HepG2 (cell line): ENCODE data around the gene SLU7. TPM values are rescaled to one million over a fixed set of nuclear protein-coding genes. Genes with fewer than 3 reads are reported as not detected.

Experiments
- ATAC-seq: fragments of 200-7000 bp; cut with Tn5 transposase; 3 replicates; pipeline ENCODE4 v1.9.1; 2020; ENCODE audit warnings: mild to moderate bottlenecking, moderate library complexity
- BruUV-seq: library from RNA; stranded (reverse); fragments of 400-500 nt; replicated peaks from 2 replicates; lab custom pipeline; 2021; lab: Mats Ljungman, UMichigan
- CTCF ChIA-PET: fragments of 300-600 bp; formaldehyde crosslinking; extraction: SDS; loops from one replicate; lab custom pipeline; 2021; ENCODE audit warnings: low total read pairs, inconsistent platforms, low intra/inter-chr PET ratio; lab: Yijun Ruan, JAX
- POLR2A ChIA-PET: fragments of 350-600 bp; sonication (Branson Sonifier 250); formaldehyde crosslinking; loops from one replicate; lab custom pipeline; 2020; ENCODE audit warnings: antibody characterized with exemption, inconsistent platforms; lab: Yijun Ruan, JAX
- DNase-seq: peaks from one replicate; pipeline ENCODE4 v3.0.0-alpha.2; 2015; ENCODE audit warnings: low spot score
- FAIRE-seq: peaks from 3 replicates; lab custom pipeline; 2011; peaks lifted over from hg19 to GRCh38; lab: Jason Lieb, UNC
- H2AFZ ChIP-seq: one replicate; pipeline ENCODE4 v1.6.1; 2011; ENCODE audit warnings: low read length, inconsistent platforms
- H3K27ac ChIP-seq: fragments of 300-600 bp; 3 replicates; pipeline ENCODE4 v1.8.0; 2011; ENCODE audit warnings: mixed run types, mild to moderate bottlenecking, mixed read lengths, low read length, inconsistent platforms; ENCODE audit not compliant: insufficient read depth; ENCODE audit errors: extremely low read length
- H3K27me3 ChIP-seq, 2 experiments: fragments of 200-600 bp in 1 of 2; 2 replicates in 1 of 2; 3 replicates in 1 of 2; pipeline versions ENCODE4 v1.6.0 to v1.8.0; 2011; ENCODE audit warnings: low read length in 2 of 2, mild to moderate bottlenecking in 2 of 2, moderate library complexity in 2 of 2, inconsistent platforms in 1 of 2; ENCODE audit not compliant: insufficient read depth in 2 of 2, control insufficient read depth in 1 of 2
- H3K36me3 ChIP-seq, 2 experiments: fragments of 200-600 bp in 1 of 2; replicated peaks in 1 of 2; 2 replicates in 1 of 2; 3 replicates in 1 of 2; pipeline versions ENCODE4 v1.5.1 to v1.8.0; 2011; ENCODE audit warnings: low read length in 2 of 2, inconsistent platforms in 1 of 2; ENCODE audit not compliant: insufficient read depth in 2 of 2, control insufficient read depth in 1 of 2
- H3K4me1 ChIP-seq: 2 replicates; pipeline ENCODE4 v1.5.1; 2012; ENCODE audit warnings: low read length, inconsistent platforms; ENCODE audit not compliant: insufficient read depth
- H3K4me2 ChIP-seq: 2 replicates; pipeline ENCODE4 v1.6.0; 2011; ENCODE audit warnings: low read depth, low read length, inconsistent platforms
- H3K4me3 ChIP-seq, 3 experiments: fragments of 200-600 bp in 1 of 3; sonication (generic), shearing (Covaris generic) in 1 of 3; replicated peaks in 1 of 3; 2 replicates each; pipeline ENCODE4 v1.5.1; 2011 to 2016; ENCODE audit warnings: low read length in 3 of 3, inconsistent platforms in 2 of 3, low read depth in 2 of 3, mild to moderate bottlenecking in 2 of 3, control low read depth in 1 of 3, mixed read lengths in 1 of 3; ENCODE audit not compliant: insufficient read depth in 1 of 3
- H3K79me2 ChIP-seq: one replicate; pipeline ENCODE4 v1.6.1; 2011; ENCODE audit warnings: low read length, inconsistent platforms; ENCODE audit not compliant: insufficient read depth
- H3K9ac ChIP-seq: 2 replicates; pipeline ENCODE4 v1.6.0; 2011; ENCODE audit warnings: mild to moderate bottlenecking, low read depth, low read length, inconsistent platforms; ENCODE audit not compliant: insufficient read depth
- H3K9me3 ChIP-seq: 2 replicates; pipeline ENCODE4 v1.5.1; 2012; ENCODE audit warnings: mild to moderate bottlenecking, low read length
- H4K20me1 ChIP-seq: 2 replicates; pipeline ENCODE4 v1.6.0; 2011; ENCODE audit warnings: inconsistent platforms, mild to moderate bottlenecking, low read length, moderate library complexity; ENCODE audit not compliant: insufficient read depth
- AGO2 ChIP-seq: fragments of 200-400 bp; formaldehyde crosslinking; optimal IDR thresholded peaks from 2 replicates; pipeline ENCODE3; 2017; ENCODE audit warnings: mild to moderate bottlenecking, low read depth, low read length, moderate library complexity
- CREM ChIP-seq, 2 experiments: sonication (generic) in 1 of 2; formaldehyde crosslinking in 1 of 2; IDR thresholded peaks; 2 replicates each; pipeline versions ENCODE4 v1.4.0 to v1.6.1; 2016 to 2020; ENCODE audit warnings: antibody characterized with exemption in 1 of 2, mild to moderate bottlenecking in 1 of 2, missing genetic modification reagents in 1 of 2
- CSRNP1 ChIP-seq: sonication (generic); formaldehyde crosslinking; IDR thresholded peaks from 2 replicates; pipeline ENCODE4 v1.8.1; 2023; ENCODE audit warnings: mild to moderate bottlenecking, missing genetic modification reagents
- JUND ChIP-seq: sonication (generic); formaldehyde crosslinking; IDR thresholded peaks from 2 replicates; pipeline ENCODE4 v1.8.0; 2022; ENCODE audit warnings: mild to moderate bottlenecking, missing genetic modification reagents
- MXD3 ChIP-seq: IDR thresholded peaks from 2 replicates; pipeline ENCODE4 v1.6.1; 2016; ENCODE audit warnings: mild to moderate bottlenecking, missing biosample characterization, missing genetic modification reagents
- NFATC3 ChIP-seq: sonication (generic); formaldehyde crosslinking; IDR thresholded peaks from 2 replicates; pipeline ENCODE4 v1.5.1; 2020; ENCODE audit warnings: mild to moderate bottlenecking, missing genetic modification reagents
- NFKB2 ChIP-seq: sonication (generic); formaldehyde crosslinking; IDR thresholded peaks from 2 replicates; pipeline ENCODE4 v1.4.0; 2020; ENCODE audit warnings: missing genetic modification reagents, borderline replicate concordance
- RFXANK ChIP-seq: IDR thresholded peaks from 2 replicates; pipeline ENCODE4 v1.6.1; 2016
- TBX2 ChIP-seq: sonication (generic); formaldehyde crosslinking; IDR thresholded peaks from 2 replicates; pipeline ENCODE4 v1.5.0; 2020; ENCODE audit warnings: missing genetic modification reagents, mild to moderate bottlenecking, borderline replicate concordance
- TSC22D2 ChIP-seq: sonication (generic); formaldehyde crosslinking; IDR thresholded peaks from 2 replicates; pipeline ENCODE4 v1.5.1; 2020; ENCODE audit warnings: missing genetic modification reagents, mild to moderate bottlenecking, borderline replicate concordance
- ZBTB38 ChIP-seq: sonication (generic); formaldehyde crosslinking; IDR thresholded peaks from 2 replicates; pipeline ENCODE4 v1.5.1; 2020; ENCODE audit warnings: mild to moderate bottlenecking, missing genetic modification reagents
- ZNF160 ChIP-seq: sonication (generic); formaldehyde crosslinking; IDR thresholded peaks from 2 replicates; pipeline ENCODE4 v1.8.0; 2022; ENCODE audit warnings: mild to moderate bottlenecking, inconsistent platforms, missing genetic modification reagents
- ZNF281 ChIP-seq: sonication (generic); formaldehyde crosslinking; IDR thresholded peaks from 2 replicates; pipeline ENCODE4 v1.4.0; 2020; ENCODE audit warnings: missing genetic modification reagents, borderline replicate concordance
- ZNF282 ChIP-seq: fragments of 450-650 bp; IDR thresholded peaks from 2 replicates; pipeline ENCODE4 v1.6.1; 2018; ENCODE audit not compliant: partially characterized antibody
- ZNF468 ChIP-seq: sonication (generic); formaldehyde crosslinking; IDR thresholded peaks from 2 replicates; pipeline ENCODE4 v1.8.0; 2022; ENCODE audit warnings: mild to moderate bottlenecking, moderate library complexity, missing genetic modification reagents
- ZNF564 ChIP-seq: sonication (generic); formaldehyde crosslinking; IDR thresholded peaks from 2 replicates; pipeline ENCODE4 v1.8.1; 2023; ENCODE audit warnings: mild to moderate bottlenecking, missing genetic modification reagents
- ZNF709 ChIP-seq: sonication (generic); formaldehyde crosslinking; IDR thresholded peaks from 2 replicates; pipeline ENCODE4 v1.5.0; 2020; ENCODE audit warnings: mild to moderate bottlenecking, missing genetic modification reagents
- ZNF782 ChIP-seq: sonication (generic); formaldehyde crosslinking; IDR thresholded peaks from 2 replicates; pipeline ENCODE4 v1.4.0; 2020; ENCODE audit warnings: missing genetic modification reagents, mild to moderate bottlenecking, borderline replicate concordance
- ZNF839 ChIP-seq: sonication (generic); formaldehyde crosslinking; IDR thresholded peaks from 2 replicates; pipeline ENCODE4 v1.4.0; 2020; ENCODE audit warnings: missing genetic modification reagents, mild to moderate bottlenecking, borderline replicate concordance
- ZNF891 ChIP-seq: sonication (generic); formaldehyde crosslinking; IDR thresholded peaks from 2 replicates; pipeline ENCODE4 v1.5.0; 2020; ENCODE audit warnings: mild to moderate bottlenecking, missing genetic modification reagents
- WGBS: methylation state at CpG from one replicate; pipeline ENCODE4 v1.1.6; 2017; ENCODE audit warnings: low lambda C conversion rate; 5-methylcytosine and 5-hydroxymethylcytosine counted together
- in situ Hi-C: cut with HindIII; loops from 2 replicates; pipeline ENCODE4 v1.10.0; 2017; ENCODE audit warnings: low pct_unique_long_range_greater_than_20kb; ENCODE audit not compliant: extremely low pct_ligation_motif_present
- intact Hi-C: fragments of 100-400 bp; cut with micrococcal nuclease; formaldehyde crosslinking; loops from one replicate; pipeline ENCODE4 v1.10.0; 2022; ENCODE audit not compliant: unreplicated experiment
- polyA plus RNA-seq, 8 experiments: library from polyadenylated mRNA; depleted of rRNA in 3 of 8; stranded (reverse) in 7 of 8; unstranded in 1 of 8; fragments of >200 nt; fragmentation: Illumina TruSeq in 4 of 8; extraction: Trizol in 4 of 8; gene quantifications; 2 replicates each; pipeline versions ENCODE4 v1.2.1 to v1.2.3, GENCODE V29; 2011 to 2016; ENCODE audit warnings: low read depth in 4 of 8, missing spikeins in 1 of 8, mixed read lengths in 1 of 8; ENCODE audit not compliant: insufficient read depth in 1 of 8
- total RNA-seq, 5 experiments: library from RNA; depleted of rRNA; stranded (reverse); fragments of >200 nt; fragmentation: Illumina TruSeq; extraction: Trizol; gene quantifications; 2 replicates each; pipeline ENCODE4 v1.2.3, GENCODE V29; 2016; ENCODE audit warnings: low read depth in 1 of 5

Gene SLU7
- total and polyA plus RNA-seq, 2 of the 13 experiments (the other 11 are each of a cell fraction or from before 2014, with no cell fraction given), result 24.0 to 39.2 TPM

GRCh38 chr5:160384681-160385080 is 34.2 kb downstream of the SLU7 start:
- no peak overlapping the region for H3K4me3 ChIP-seq
- in situ Hi-C loops (no loop called here), intact Hi-C loops (no loop called here)
- no peak overlapping the region for H3K27ac ChIP-seq
- ChIA-PET CTCF (no interaction called here), POLR2A (no interaction called here)
- H4K20me1 ChIP-seq, result no peaks in the 10 kb centered on the region
- no peak overlapping the region for H3K4me2 ChIP-seq
- 0 out of 5 replicates have a peak, but pooled peaks cover 0 to 4% of the 10 kb centered on the region in 2 experiments for H3K27me3 ChIP-seq
- no peaks in the 10 kb centered on the region for H3K4me1 ChIP-seq
- H3K9ac ChIP-seq, result no peak overlapping the region
- ATAC-seq (no peak), FAIRE-seq (no peak), DNase-seq (no peak)
- H3K36me3 ChIP-seq, result no peaks in the 10 kb centered on the region
- H3K79me2 ChIP-seq, result no peaks in the 10 kb centered on the region
- no peak overlapping the region for H2AFZ ChIP-seq
- BruUV-seq, result no TSS peak
- 78% methylated on average over 1 of the region's 1 CpG for whole genome bisulfite sequencing
- TF ChIP-seq ZNF782 (CRISPR knock-in tag), result no peak
- no peak for TF ChIP-seq NFKB2
- TF ChIP-seq TSC22D2 (CRISPR knock-in tag), result no peak
- TF ChIP-seq ZNF282, result no peak
- TF ChIP-seq CSRNP1 (CRISPR knock-in tag), result no peak
- no peak for TF ChIP-seq ZNF839 (CRISPR knock-in tag)
- TF ChIP-seq AGO2, result no peak
- TF ChIP-seq JUND (CRISPR knock-in tag), result no peak
- TF ChIP-seq ZNF160 (CRISPR knock-in tag), result no peak
- TF ChIP-seq ZNF709 (CRISPR knock-in tag), result no peak
- no peak for TF ChIP-seq TBX2
- TF ChIP-seq ZNF281 (CRISPR knock-in tag), result no peak
- TF ChIP-seq ZNF891 (CRISPR knock-in tag), result no peak
- no peak for TF ChIP-seq NFATC3 (CRISPR knock-in tag)
- TF ChIP-seq RFXANK (CRISPR knock-in tag), result no peak
- TF ChIP-seq ZNF468, result no peak
- TF ChIP-seq ZBTB38 (CRISPR knock-in tag), result no peak
- no peak for TF ChIP-seq CREM (IDR thresholded peaks at IDR 0.05)
- no peak for TF ChIP-seq CREM (CRISPR knock-in tag; IDR thresholded peaks at IDR 0.05)
- TF ChIP-seq ZNF564, result no peak
- TF ChIP-seq MXD3 (CRISPR knock-in tag), result no peak
- no peaks in the 10 kb centered on the region; the same call in 1 of the 2 replicates for H3K9me3 ChIP-seq
